ENCODE measurements around the gene JARID2.

Gene JARID2

DNA sequence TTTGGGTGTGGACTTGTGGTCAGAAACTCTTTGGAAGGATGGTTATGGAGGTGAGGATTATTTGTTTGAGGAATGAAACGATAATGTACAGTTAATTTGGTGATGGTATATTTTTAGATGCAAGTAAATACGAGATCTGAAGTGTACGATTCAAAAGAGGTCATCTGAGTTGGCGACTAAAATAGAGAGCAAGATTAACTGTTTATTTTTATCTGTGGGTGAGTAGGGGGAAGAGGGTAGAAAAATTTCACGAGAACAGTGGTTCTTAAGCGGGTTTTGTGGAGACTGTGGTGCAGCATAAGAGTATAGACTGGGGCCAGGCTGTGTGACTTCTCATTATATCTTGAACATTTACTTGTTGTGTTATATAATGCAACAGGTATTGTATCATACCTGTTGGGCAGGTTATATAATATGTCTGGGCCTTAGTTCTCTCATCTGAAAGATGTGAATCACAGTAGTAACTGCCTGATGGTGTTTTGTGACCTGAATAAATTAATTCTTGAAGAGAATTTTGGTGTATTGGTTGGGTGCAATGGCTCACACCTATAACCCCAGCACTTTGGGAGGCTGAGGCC lies 171.2 kb downstream of the JARID2 start:
- Histone ChIP-seq H3K36me3 (ENCODE audit: control insufficient read depth in 2 of 2, insufficient read depth in 1 of 2, low read length in 2 of 2) (peaks cover 0 to 8% of the 10 kb centered on the region in 2 experiments; a peak in 2 of 3 replicates), H3K27ac (ENCODE audit: extremely low read depth, low read depth, low read length) (no peak overlapping the region), H3K4me3 (ENCODE audit: low read depth, low read length) (no peak overlapping the region), H3K4me1 (ENCODE audit: control insufficient read depth, insufficient read depth, low read length) (peaks cover 17% of the 10 kb centered on the region), H3K9me3 (ENCODE audit: control insufficient read depth, insufficient read depth, low read depth, low read length) (no peaks in the 10 kb centered on the region)
- CTCF ChIA-PET = interaction anchor here (1.2 kb wide), 1 partner anchor 24 kb away, joined by 8 read pairs; no protein-coding TSS in a partner anchor
- TF ChIP-seq ELK4 (IDR thresholded peaks at IDR 0.05; ENCODE audit: borderline replicate concordance, low read depth, low read length) (no peak), ZNF211 (tag by site-specific recombination; IDR thresholded peaks at IDR 0.05; ENCODE audit: low read depth) (no peak), BCL11B (tag by site-specific recombination; IDR thresholded peaks at IDR 0.05; ENCODE audit: low read depth) (no peak), ZNF76 (tag by site-specific recombination; IDR thresholded peaks at IDR 0.05; ENCODE audit: borderline replicate concordance, low read depth) (no peak), KLF10 (tag by site-specific recombination; IDR thresholded peaks at IDR 0.05) (no peak), SCRT1 (tag by site-specific recombination; IDR thresholded peaks at IDR 0.05; ENCODE audit: borderline replicate concordance) (0 out of 2 replicates have a peak, but pooled peaks have one; percentile 36), ZNF768 (tag by site-specific recombination; IDR thresholded peaks at IDR 0.05) (no peak), YY1 (tag by site-specific recombination; IDR thresholded peaks at IDR 0.05) (no peak), SCRT2 (tag by site-specific recombination; IDR thresholded peaks at IDR 0.05) (peak; percentile 85), ZNF521 (tag by site-specific recombination; IDR thresholded peaks at IDR 0.05) (no peak), SETDB1 (IDR thresholded peaks at IDR 0.05; ENCODE audit: insufficient read length, low read length) (no peak), ZNF530 (tag by site-specific recombination; IDR thresholded peaks at IDR 0.05; ENCODE audit: low read depth) (no peak)
- POLR2A ChIA-PET = no interaction called here

GRCh38 chr6:15417811-15418210 lies 171.9 kb downstream of the JARID2 start:
- ChIA-PET CTCF (interaction anchor here (1.2 kb wide), 1 partner anchor 23 kb away, joined by 8 read pairs; no protein-coding TSS in a partner anchor), POLR2A (no interaction called here)
- Histone ChIP-seq H3K27ac (ENCODE audit: extremely low read depth, low read depth, low read length) (no peak overlapping the region), H3K36me3 (ENCODE audit: control insufficient read depth in 2 of 2, insufficient read depth in 1 of 2, low read length in 2 of 2) (peaks cover 0 to 8% of the 10 kb centered on the region in 2 experiments; a peak in 2 of 3 replicates), H3K4me1 (ENCODE audit: control insufficient read depth, insufficient read depth, low read length) (peaks cover 17% of the 10 kb centered on the region), H3K9me3 (ENCODE audit: control insufficient read depth, insufficient read depth, low read depth, low read length) (no peaks in the 10 kb centered on the region), H3K4me3 (ENCODE audit: low read depth, low read length) (no peak overlapping the region)
- TF ChIP-seq ZNF280D (tag by site-specific recombination; IDR thresholded peaks at IDR 0.05) (no peak), ZNF530 (tag by site-specific recombination; IDR thresholded peaks at IDR 0.05; ENCODE audit: low read depth) (no peak), ZFP41 (tag by site-specific recombination; IDR thresholded peaks at IDR 0.05; ENCODE audit: borderline replicate concordance) (no peak), ZNF138 (tag by site-specific recombination; IDR thresholded peaks at IDR 0.05; ENCODE audit: borderline replicate concordance) (no peak), ZNF449 (tag by site-specific recombination; IDR thresholded peaks at IDR 0.05) (no peak), SP7 (tag by site-specific recombination; IDR thresholded peaks at IDR 0.05) (no peak), ZBTB8A (tag by site-specific recombination; IDR thresholded peaks at IDR 0.05) (no peak), ZNF37A (tag by site-specific recombination; IDR thresholded peaks at IDR 0.05) (no peak), GLI4 (tag by site-specific recombination; IDR thresholded peaks at IDR 0.05) (no peak), ZNF623 (tag by site-specific recombination; IDR thresholded peaks at IDR 0.05) (no peak), ZNF48 (tag by site-specific recombination; IDR thresholded peaks at IDR 0.05) (no peak)
